Measurements from ENCODE around the gene MYO5A.

GRCh38 chr15:52344592-52344991, 184.1 kb downstream of the MYO5A start:
- TF ChIP-seq GATA2 (IDR thresholded peaks at IDR 0.05; ENCODE audit: low read depth, low read length) = no peak
- TF ChIP-seq GATA3 (IDR thresholded peaks at IDR 0.05; ENCODE audit: low read depth, low read length) = no peak
